Measurements from ENCODE around the gene TTL.

- TF ChIP-seq CTCF (IDR thresholded peaks at IDR 0.05; ENCODE audit: borderline replicate concordance, extremely low read depth, low read length, poor library complexity, severe bottlenecking) (no peak), EZH2 (IDR thresholded peaks at IDR 0.05; ENCODE audit: borderline replicate concordance, low read depth, low read length, severe bottlenecking) (no peak)
Observed at GRCh38 chr2:112481528-112482233, at the start of gene TTL.
